Loucy (cell line): ENCODE data around the gene SEMG2.

ENCODE experiments used
- EZH2phosphoT487 ChIP-seq: fragments of 200-600 bp; IDR thresholded peaks from 2 replicates; pipeline ENCODE4 v1.6.1; 2018; ENCODE audit warnings: antibody characterized with exemption, mild to moderate bottlenecking, moderate library complexity, borderline replicate concordance
- TF ChIP-seq, protein P1 (sequence below): fragments of 200-600 bp; sonication (generic); conservative IDR thresholded peaks from 2 replicates; pipeline ENCODE4 v1.5.1; 2014; ENCODE audit warnings: mild to moderate bottlenecking, antibody characterized with exemption, low read length

GRCh38 chr20:45176526-45177267 is 44.5 kb upstream of the SEMG2 start:
- TF ChIP-seq, protein P1, sequence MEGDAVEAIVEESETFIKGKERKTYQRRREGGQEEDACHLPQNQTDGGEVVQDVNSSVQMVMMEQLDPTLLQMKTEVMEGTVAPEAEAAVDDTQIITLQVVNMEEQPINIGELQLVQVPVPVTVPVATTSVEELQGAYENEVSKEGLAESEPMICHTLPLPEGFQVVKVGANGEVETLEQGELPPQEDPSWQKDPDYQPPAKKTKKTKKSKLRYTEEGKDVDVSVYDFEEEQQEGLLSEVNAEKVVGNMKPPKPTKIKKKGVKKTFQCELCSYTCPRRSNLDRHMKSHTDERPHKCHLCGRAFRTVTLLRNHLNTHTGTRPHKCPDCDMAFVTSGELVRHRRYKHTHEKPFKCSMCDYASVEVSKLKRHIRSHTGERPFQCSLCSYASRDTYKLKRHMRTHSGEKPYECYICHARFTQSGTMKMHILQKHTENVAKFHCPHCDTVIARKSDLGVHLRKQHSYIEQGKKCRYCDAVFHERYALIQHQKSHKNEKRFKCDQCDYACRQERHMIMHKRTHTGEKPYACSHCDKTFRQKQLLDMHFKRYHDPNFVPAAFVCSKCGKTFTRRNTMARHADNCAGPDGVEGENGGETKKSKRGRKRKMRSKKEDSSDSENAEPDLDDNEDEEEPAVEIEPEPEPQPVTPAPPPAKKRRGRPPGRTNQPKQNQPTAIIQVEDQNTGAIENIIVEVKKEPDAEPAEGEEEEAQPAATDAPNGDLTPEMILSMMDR, result no peak
- TF ChIP-seq EZH2phosphoT487, result no peak
